GM12878 (cell line): ENCODE results near the gene ECEL1. TPM values are rescaled to one million over a fixed set of nuclear protein-coding genes. Genes with fewer than 3 reads are reported as not detected.

Experiments
- ATAC-seq: fragments of 200-7000 bp; cut with Tn5 transposase; 3 replicates; pipeline ENCODE4 v1.9.1; 2020; ENCODE audit warnings: mild to moderate bottlenecking, moderate library complexity
- BruUV-seq: library from RNA; stranded (reverse); fragments of 400-500 nt; replicated peaks from 2 replicates; lab custom pipeline; 2021; lab: Mats Ljungman, UMichigan
- CTCF ChIA-PET: fragments of 300-600 bp; sonication (Branson Sonifier 250); formaldehyde crosslinking; extraction: SDS; loops from one replicate; lab custom pipeline; 2021; ENCODE audit warnings: inconsistent platforms; lab: Yijun Ruan, JAX
- POLR2A ChIA-PET: fragments of 350-600 bp; formaldehyde crosslinking; extraction: SDS; loops from one replicate; lab custom pipeline; 2021; ENCODE audit warnings: inconsistent platforms; lab: Charles Lee
- RAD21 ChIA-PET: fragments of 300-600 bp; sonication (Branson Sonifier 250); formaldehyde crosslinking; loops from one replicate; lab custom pipeline; 2023; ENCODE audit warnings: antibody characterized with exemption; ENCODE audit not compliant: unreplicated experiment; lab: Charles Lee
- SMC1A ChIA-PET: fragments of 300-600 bp; sonication (Branson Sonifier 250); formaldehyde crosslinking; loops from one replicate; lab custom pipeline; 2023; ENCODE audit not compliant: unreplicated experiment, uncharacterized antibody; lab: Charles Lee
- DNase-seq: peaks from one replicate; pipeline ENCODE4 v3.0.0-alpha.2; 2011; ENCODE audit warnings: low read depth, low spot score
- FAIRE-seq: peaks from 3 replicates; lab custom pipeline; 2011; peaks lifted over from hg19 to GRCh38; lab: Jason Lieb, UNC
- H2AFZ ChIP-seq: 2 replicates; pipeline ENCODE4 v1.6.0; 2011; ENCODE audit warnings: low read depth, low read length, control low read depth; ENCODE audit not compliant: control insufficient read depth
- H3K27ac ChIP-seq: 2 replicates; pipeline ENCODE4 v1.5.1; 2011; ENCODE audit warnings: control low read depth; ENCODE audit not compliant: control insufficient read depth, insufficient read depth
- H3K27me3 ChIP-seq, 2 experiments: replicated peaks in 1 of 2; 2 replicates each; pipeline versions ENCODE4 v1.6.0 to v1.6.1; 2011; ENCODE audit warnings: low read length in 1 of 2; ENCODE audit not compliant: control insufficient read depth in 2 of 2, insufficient read depth in 2 of 2
- H3K36me3 ChIP-seq, 2 experiments: 2 replicates each; pipeline ENCODE4 v1.5.1; 2011; ENCODE audit warnings: low read length in 1 of 2; ENCODE audit not compliant: control insufficient read depth in 2 of 2, insufficient read depth in 2 of 2
- H3K4me1 ChIP-seq: 2 replicates; pipeline ENCODE4 v1.6.1; 2011; ENCODE audit warnings: mild to moderate bottlenecking, low read length, moderate library complexity, mixed read lengths; ENCODE audit not compliant: control insufficient read depth, insufficient read depth
- H3K4me2 ChIP-seq: 2 replicates; pipeline ENCODE4 v1.6.0; 2011; ENCODE audit warnings: control low read depth; ENCODE audit not compliant: control insufficient read depth, insufficient read depth
- H3K4me3 ChIP-seq: fragments of 200-600 bp; sonication (generic); 2 replicates; pipeline ENCODE4 v1.5.1; 2016
- H3K79me2 ChIP-seq: 2 replicates; pipeline ENCODE4 v1.6.0; 2011; ENCODE audit warnings: low read length; ENCODE audit not compliant: control insufficient read depth, insufficient read depth
- H3K9ac ChIP-seq: 2 replicates; pipeline ENCODE4 v1.8.0; 2011; ENCODE audit warnings: low read length, control low read depth, mixed read lengths; ENCODE audit not compliant: control insufficient read depth, insufficient read depth
- H3K9me3 ChIP-seq: replicated peaks from 3 replicates; pipeline ENCODE4 v1.5.1; 2011; ENCODE audit warnings: mild to moderate bottlenecking, low read length; ENCODE audit not compliant: control insufficient read depth, insufficient read depth
- H4K20me1 ChIP-seq: 2 replicates; pipeline ENCODE4 v1.6.0; 2011; ENCODE audit not compliant: control insufficient read depth, insufficient read depth
- BRCA1 ChIP-seq: IDR thresholded peaks from 2 replicates; pipeline ENCODE4 v1.6.1; 2011; ENCODE audit warnings: low read depth, low read length, improper control_type of control experiment
- CBX3 ChIP-seq: fragments of 200-600 bp; sonication (generic); IDR thresholded peaks from 2 replicates; pipeline ENCODE4 v1.6.1; 2016; ENCODE audit warnings: low read depth, borderline replicate concordance
- CREB1 ChIP-seq: IDR thresholded peaks from 2 replicates; pipeline ENCODE4 v1.6.1; 2012; ENCODE audit warnings: low read depth, mild to moderate bottlenecking, inconsistent platforms
- DPF2 ChIP-seq: fragments of 450-650 bp; IDR thresholded peaks from 2 replicates; pipeline ENCODE4 v1.6.1; 2017; ENCODE audit warnings: mild to moderate bottlenecking
- ESRRA ChIP-seq: IDR thresholded peaks from 2 replicates; pipeline ENCODE4 v1.6.1; 2012; ENCODE audit warnings: mild to moderate bottlenecking, low read length, improper control_type of control experiment
- EZH2 ChIP-seq: IDR thresholded peaks from 2 replicates; pipeline ENCODE4 v1.6.1; 2012; ENCODE audit warnings: low read depth, mild to moderate bottlenecking, control low read depth, inconsistent platforms, low read length, borderline replicate concordance; ENCODE audit not compliant: control insufficient read depth
- IRF5 ChIP-seq: fragments of 450-650 bp; IDR thresholded peaks from 2 replicates; pipeline ENCODE4 v1.6.1; 2017; ENCODE audit warnings: borderline replicate concordance
- NFYA ChIP-seq: IDR thresholded peaks from 2 replicates; pipeline ENCODE4 v1.6.1; 2011; ENCODE audit warnings: low read depth, mild to moderate bottlenecking, low read length, improper control_type of control experiment, borderline replicate concordance
- NR2C1 ChIP-seq: fragments of 450-650 bp; IDR thresholded peaks from 2 replicates; pipeline ENCODE4 v1.6.1; 2017; ENCODE audit warnings: antibody characterized with exemption, mild to moderate bottlenecking, moderate library complexity
- POLR2AphosphoS2 ChIP-seq: IDR thresholded peaks from 2 replicates; pipeline ENCODE4 v1.6.1; 2011; ENCODE audit warnings: low read depth, mild to moderate bottlenecking, low read length, improper control_type of control experiment, moderate library complexity
- RUNX3 ChIP-seq: IDR thresholded peaks from 2 replicates; pipeline ENCODE4 v1.6.1; 2012; ENCODE audit warnings: low read length, inconsistent platforms
- SREBF1 ChIP-seq: IDR thresholded peaks from 2 replicates; pipeline ENCODE4 v1.6.1; 2012; ENCODE audit warnings: mild to moderate bottlenecking, low read length
- STAT3 ChIP-seq: IDR thresholded peaks from 2 replicates; pipeline ENCODE4 v1.6.1; 2011; ENCODE audit warnings: low read depth, low read length, improper control_type of control experiment
- SUPT20H ChIP-seq: IDR thresholded peaks from 2 replicates; pipeline ENCODE4 v1.6.1; 2011; ENCODE audit warnings: low read depth, mild to moderate bottlenecking, low read length, moderate library complexity, borderline replicate concordance; ENCODE audit not compliant: control insufficient read depth
- TAF1 ChIP-seq: IDR thresholded peaks from 2 replicates; pipeline ENCODE4 v1.6.1; 2011; ENCODE audit warnings: mild to moderate bottlenecking, low read depth, low read length, borderline replicate concordance
- WRNIP1 ChIP-seq: IDR thresholded peaks from 2 replicates; pipeline ENCODE4 v1.6.1; 2011; ENCODE audit warnings: low read depth, low read length, improper control_type of control experiment, borderline replicate concordance
- ZNF24 ChIP-seq: fragments of 450-650 bp; IDR thresholded peaks from 2 replicates; pipeline ENCODE4 v1.6.1; 2017; ENCODE audit warnings: antibody characterized with exemption, mild to moderate bottlenecking
- ZNF384 ChIP-seq: IDR thresholded peaks from 2 replicates; pipeline ENCODE4 v1.6.1; 2012; ENCODE audit warnings: low read depth, mild to moderate bottlenecking, low read length, improper control_type of control experiment, borderline replicate concordance
- ZZZ3 ChIP-seq: IDR thresholded peaks from 2 replicates; pipeline ENCODE4 v1.6.1; 2011; ENCODE audit warnings: low read depth; ENCODE audit not compliant: control insufficient read depth, insufficient read length
- WGBS: methylation state at CpG from one replicate; pipeline ENCODE4 v1.1.6; 2016; ENCODE audit warnings: low lambda C conversion rate; ENCODE audit not compliant: insufficient replicate concordance, insufficient coverage; ENCODE audit errors: missing lambda C conversion rate; 5-methylcytosine and 5-hydroxymethylcytosine counted together
- in situ Hi-C: fragments of 300-500 bp; cut with MboI; formaldehyde crosslinking; loops from 9 replicates; pipeline ENCODE4 v1.14.3; 2018; ENCODE audit warnings: mixed read lengths
- intact Hi-C: fragments of 100-400 bp; cut with micrococcal nuclease; formaldehyde crosslinking; loops from one replicate; pipeline ENCODE4 v1.14.2; 2022; ENCODE audit not compliant: unreplicated experiment
- polyA plus RNA-seq, 11 experiments: library from polyadenylated mRNA; depleted of rRNA in 4 of 11; unstranded in 6 of 11; stranded (reverse) in 5 of 11; fragments of >200 nt; fragmentation: Nextera tagmentation in 4 of 11; fragmentation: Illumina TruSeq in 1 of 11; extraction: Ambion mirVana in 4 of 11; extraction: Trizol in 1 of 11; gene quantifications; 1 replicate in 1 of 11; 2 replicates in 10 of 11; pipeline versions ENCODE4 v1.2.1 to v1.2.3, GENCODE V29; 2011 to 2016; ENCODE audit warnings: inconsistent platforms in 2 of 11, missing spikeins in 2 of 11, low read depth in 1 of 11
- total RNA-seq, 4 experiments: library from RNA; depleted of rRNA in 3 of 4; stranded (reverse); fragments of >200 nt in 3 of 4; fragmentation: Illumina TruSeq in 1 of 4; extraction: Trizol in 1 of 4; gene quantifications; 2 replicates each; pipeline versions ENCODE4 v1.2.1 to v1.2.3, GENCODE V29; 2013 to 2021

Gene ECEL1
- total and polyA plus RNA-seq, 10 of the 15 experiments (the other 5 are each of a cell fraction or from before 2014, with no cell fraction given): not detected

GRCh38 chr2:232527905-232528470, 40.4 kb upstream of the ECEL1 start:
- WGBS: 50% methylated on average over 6 of the region's 6 CpGs
- intact Hi-C loops (no loop called here), in situ Hi-C loops (no loop called here)
- no peaks in the 10 kb centered on the region for H3K4me1 ChIP-seq
- H3K4me2 ChIP-seq: no peak overlapping the region
- SMC1A ChIA-PET: no interaction called here
- no peaks in the 10 kb centered on the region for H3K9me3 ChIP-seq
- no peaks in the 10 kb centered on the region for H4K20me1 ChIP-seq
- no peaks in the 10 kb centered on the region for H3K36me3 ChIP-seq
- FAIRE-seq (no peak), DNase-seq (no peak), ATAC-seq (no peak)
- POLR2A ChIA-PET: no interaction called here
- peaks cover 0 to 4% of the 10 kb centered on the region in 2 experiments; a peak in 3 of 4 replicates for H3K27me3 ChIP-seq
- TF ChIP-seq ESRRA: no peak
- no peak for TF ChIP-seq DPF2
- TF ChIP-seq RUNX3: no peak
- TF ChIP-seq NFYA: no peak
- no peak for TF ChIP-seq CREB1
- TF ChIP-seq IRF5: no peak
- no peak for TF ChIP-seq STAT3
- no peak for TF ChIP-seq SREBF1
- no peak for TF ChIP-seq SUPT20H
- TF ChIP-seq TAF1: no peak
- no peak for TF ChIP-seq ZZZ3
- TF ChIP-seq BRCA1: no peak
- no peak for TF ChIP-seq ZNF384
- no peak for TF ChIP-seq CBX3
- TF ChIP-seq POLR2AphosphoS2: no peak
- no peak for TF ChIP-seq EZH2
- TF ChIP-seq NR2C1: no peak
- no peak for TF ChIP-seq WRNIP1
- TF ChIP-seq ZNF24: no peak
- TF ChIP-seq, all 136 proteins: peak for 0
- no peak overlapping the region for H3K27ac ChIP-seq
- no peak overlapping the region for H2AFZ ChIP-seq
- ChIA-PET RAD21 (no interaction called here), CTCF (no interaction called here)
- no peaks in the 10 kb centered on the region for H3K79me2 ChIP-seq
- no peak overlapping the region for H3K9ac ChIP-seq
- BruUV-seq: no TSS peak
- no peak overlapping the region for H3K4me3 ChIP-seq
